Right renal cortex interstitium (tissue), 3 donors: ENCODE data around the gene CNDP1. TPM values are rescaled to one million over a fixed set of nuclear protein-coding genes. Genes with fewer than 3 reads are reported as not detected.
A peak's percentile ranks its signal among the peaks of the same experiment; 100 is the strongest.
"Not testable (repeated sequence)": the region's sequence is repeated elsewhere in the genome, so short reads cannot be mapped to it uniquely, and the experiment has no call there.

Experiments
- DNase-seq, 3 donors: peaks; one replicate each; pipeline ENCODE4 v3.0.0-alpha.2; 2013; ENCODE audit warnings: low read depth in 3 of 3, low spot score in 2 of 3
- polyA plus RNA-seq, 3 donors: library from polyadenylated mRNA; unstranded; fragments of 120-200 nt; gene quantifications; one replicate each; pipeline ENCODE4 v1.2.1, GENCODE V29; 2013; ENCODE audit not compliant: insufficient read length in 3 of 3

Gene CNDP1
- 1 to 10 TPM in 2 of 3 donors, under 1 TPM in 1; 0.75 to 1.5 (median 1.2) TPM for polyA plus RNA-seq

GRCh38 chr18:74534150-74534969, at the start of gene CNDP1:
CNDP1 (plus strand) TSS chr18:74534500; CDS start chr18:74534668, 168 bp downstream.
- DNase-seq: no peak

DNA sequence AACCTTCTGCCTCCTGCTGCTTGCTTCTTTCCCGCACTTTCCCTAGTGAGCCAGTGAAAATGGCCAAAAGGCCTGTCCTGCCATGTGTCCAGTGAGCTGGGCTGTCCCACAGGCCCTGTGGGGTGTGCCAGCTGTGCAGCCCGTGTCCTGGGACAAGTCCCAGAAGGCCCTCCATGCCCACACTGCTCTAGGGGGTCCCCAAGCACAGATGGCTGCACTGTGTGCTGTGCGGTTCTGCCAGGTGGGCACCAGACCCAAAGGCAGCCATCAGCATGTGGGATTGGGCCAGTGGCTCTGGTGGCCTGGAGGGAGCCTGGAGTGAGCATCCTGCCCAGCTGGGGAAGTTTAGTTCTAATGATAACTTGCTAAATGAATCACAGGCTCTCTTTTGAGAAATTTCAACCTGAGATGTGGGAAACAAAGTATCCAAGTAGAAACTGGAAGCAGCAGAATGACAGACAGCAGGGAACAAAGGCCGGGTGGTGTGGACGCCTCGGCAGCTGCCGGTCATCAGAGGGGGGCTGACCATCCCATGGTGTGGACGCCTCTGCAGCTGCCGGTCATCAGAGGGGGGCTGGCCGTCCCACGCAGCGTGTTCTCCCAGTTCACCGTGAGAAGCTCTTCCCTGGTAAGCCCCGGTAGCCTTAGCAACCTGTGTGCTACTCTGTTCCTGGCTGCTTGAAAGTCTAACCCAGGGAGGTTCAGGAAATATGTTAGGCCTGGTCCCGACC, 48.0 kb upstream of the CNDP1 start:
- no peak for DNase-seq

GRCh38 chr18:74488354-74488753, 45.9 kb upstream of the CNDP1 start:
- no peak for DNase-seq

DNA sequence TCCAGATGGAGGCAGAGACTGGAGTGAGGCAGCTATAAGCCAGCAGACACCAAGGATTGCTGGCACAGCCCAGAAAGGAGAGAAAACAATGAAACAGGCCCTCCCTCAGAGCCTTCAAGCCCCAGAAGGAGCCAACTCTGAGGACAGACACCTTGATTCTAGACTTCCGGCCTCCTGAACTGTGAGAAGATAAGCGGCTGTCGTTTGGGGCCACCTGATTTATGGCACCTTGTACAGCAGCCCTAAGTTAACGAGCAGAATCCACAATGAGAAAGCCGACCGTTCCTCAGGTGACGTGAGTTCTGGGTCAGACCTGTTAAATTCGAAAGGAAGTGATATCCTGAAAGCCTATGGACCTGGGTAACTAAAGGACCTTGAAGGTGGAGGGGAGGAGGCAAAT, 45.4 kb upstream of the CNDP1 start:
- DNase-seq: no peak

DNA sequence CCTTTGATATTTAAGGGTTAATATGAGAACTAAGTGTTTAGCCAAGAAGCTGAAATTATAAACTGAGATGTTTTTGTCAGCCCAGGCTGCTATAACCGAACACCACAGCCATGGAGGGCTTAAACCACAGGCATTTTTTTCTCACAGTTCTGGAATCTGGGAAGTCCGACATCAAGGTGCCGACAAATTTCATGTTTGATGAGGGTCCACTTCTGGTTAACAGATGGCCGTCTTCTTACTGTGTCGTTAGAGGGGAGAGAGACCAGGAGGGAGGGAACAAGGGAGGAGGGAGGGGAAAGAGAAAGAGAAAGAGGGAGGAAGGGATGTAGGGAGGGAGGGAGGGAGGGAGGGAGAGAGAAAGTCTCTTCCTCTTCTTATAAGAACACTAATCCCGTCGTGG, 44.6 kb upstream of the CNDP1 start:
- DNase-seq: no peak

DNA sequence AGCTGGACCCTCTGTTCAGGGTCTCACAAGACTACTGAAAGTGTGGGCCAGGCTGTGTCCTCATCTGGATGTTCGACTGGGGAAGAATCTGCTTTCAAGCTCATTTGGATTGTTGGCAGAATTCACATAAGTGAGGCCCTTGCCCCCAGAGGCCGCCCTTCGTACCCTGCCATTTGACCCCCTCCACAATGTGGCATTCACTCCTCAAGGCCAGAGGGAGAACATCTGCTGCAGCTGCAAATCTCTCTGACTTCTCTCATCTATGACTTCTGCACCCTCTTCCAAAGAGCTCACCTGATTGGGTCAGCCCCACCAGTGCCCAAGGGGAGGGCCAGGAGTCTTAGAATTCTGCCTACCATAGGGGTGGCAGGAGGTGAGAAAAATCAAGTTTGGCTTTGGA, 42.0 kb upstream of the CNDP1 start:
- DNase-seq: no peak

DNA sequence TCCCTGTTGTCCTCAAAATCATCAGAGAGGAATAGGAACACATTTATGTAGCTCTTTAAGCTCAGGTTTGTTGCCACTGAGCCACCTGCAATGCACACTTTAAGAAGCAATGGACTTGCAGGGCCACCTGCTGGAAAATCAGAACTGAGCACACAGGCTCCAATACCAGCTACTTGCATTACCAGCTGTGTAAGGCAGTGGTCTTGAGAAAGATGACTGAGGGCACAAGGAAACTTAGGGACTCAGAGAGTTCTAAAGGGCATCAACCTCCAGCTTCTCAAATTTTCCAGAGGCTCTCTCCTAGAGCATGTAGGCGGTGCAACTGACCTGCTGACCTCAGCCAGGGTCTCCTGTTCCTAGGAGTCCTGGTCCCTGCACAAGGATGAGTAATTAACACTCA, 40.6 kb upstream of the CNDP1 start:
- DNase-seq: no peak

DNA sequence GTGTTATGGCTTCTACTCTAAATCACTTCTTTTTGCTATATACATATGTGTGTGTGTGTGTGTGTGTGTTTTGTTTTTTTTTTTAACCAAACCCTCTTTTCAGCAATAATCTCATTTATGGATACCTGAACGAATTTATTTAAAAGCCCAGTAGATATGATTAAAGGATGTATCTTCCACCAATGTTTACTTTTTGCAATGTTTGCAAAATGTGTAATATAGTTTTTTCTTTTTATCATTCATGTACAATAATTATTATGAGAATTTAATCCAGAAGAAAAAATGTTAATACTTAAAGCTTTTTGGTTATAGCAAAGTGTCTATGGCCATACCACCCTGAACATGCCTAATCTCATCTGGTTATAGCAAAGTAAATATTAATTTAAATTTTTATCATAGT, 39.8 kb upstream of the CNDP1 start:
- DNase-seq: no peak

- DNase-seq: peak; percentile 95 to 99 (median 98)
Observed at GRCh38 chr18:74495581-74496507, 38.5 kb upstream of the CNDP1 start, which contains the start of gene CNDP2. CNDP2 (plus strand) TSS chr18:74496363; CDS start chr18:74499974, 3,611 bp downstream.

DNA sequence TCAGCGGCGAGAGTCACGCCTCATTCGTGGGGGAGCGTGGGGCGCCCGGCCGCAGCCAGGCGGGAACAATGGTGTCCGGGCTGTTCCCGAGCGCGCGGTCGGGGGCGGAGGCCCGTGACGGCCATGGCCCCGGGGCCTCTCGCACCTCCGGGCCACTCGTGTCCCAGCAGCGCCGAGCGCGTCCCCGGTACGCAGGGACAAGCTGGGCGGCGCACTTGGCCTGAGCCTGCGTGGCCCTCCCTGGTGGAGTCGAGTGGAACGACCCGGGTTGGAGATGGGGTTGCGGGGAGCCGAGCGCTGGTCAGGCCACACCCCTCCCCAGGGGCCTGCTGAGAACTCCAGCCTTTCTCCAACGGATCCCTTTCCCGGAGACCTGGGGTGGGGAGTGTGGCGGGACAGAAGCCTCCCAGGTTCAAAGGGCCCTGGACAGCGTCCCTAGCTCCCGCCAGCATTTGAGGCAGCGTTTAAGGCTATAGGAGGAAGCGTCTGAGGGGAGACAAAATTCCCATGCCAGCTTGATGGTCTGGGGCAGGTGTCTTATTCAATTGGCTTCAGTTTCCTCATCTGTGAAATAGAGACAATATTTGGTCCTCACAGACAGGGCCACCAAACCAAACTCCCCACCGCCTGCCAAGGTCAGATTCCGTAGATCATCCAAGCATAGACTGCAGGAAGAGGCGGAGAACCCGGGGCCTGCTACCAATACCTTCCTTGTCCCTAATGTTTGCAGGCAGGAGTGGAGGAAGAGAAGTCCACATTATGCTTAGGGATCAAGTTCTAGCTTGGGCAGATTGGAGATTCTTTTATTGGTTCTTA, 37.6 kb upstream of the CNDP1 start:
- DNase-seq: no peak

GRCh38 chr18:74497324-74497676, 37.0 kb upstream of the CNDP1 start:
- no peak for DNase-seq

- no peak for DNase-seq
Observed at GRCh38 chr18:74497778-74498177, 36.5 kb upstream of the CNDP1 start.

GRCh38 chr18:74498712-74499627, 35.3 kb upstream of the CNDP1 start:
- DNase-seq: no peak

- no peak for DNase-seq
Observed at GRCh38 chr18:74499633-74500032, 34.7 kb upstream of the CNDP1 start.

DNA sequence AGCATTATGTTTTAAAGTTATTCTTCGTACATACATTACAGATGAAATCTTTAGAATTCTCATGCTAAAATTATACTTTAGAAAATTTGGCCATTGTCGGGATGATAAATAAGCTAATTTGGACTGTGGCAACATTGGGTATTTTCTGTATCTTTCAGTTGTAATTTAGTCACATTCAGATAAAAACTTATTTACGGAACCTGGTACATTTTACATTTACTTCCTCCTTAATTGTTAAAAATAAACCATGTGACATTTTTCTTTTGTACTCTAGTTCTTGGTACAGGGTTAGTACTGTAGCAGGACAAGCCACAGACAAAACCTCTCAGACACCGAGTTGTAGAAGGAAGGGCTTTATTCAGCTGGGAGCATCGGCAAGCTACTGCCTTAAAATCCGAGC, 33.9 kb upstream of the CNDP1 start:
- DNase-seq: no peak

- DNase-seq: not testable (repeated sequence)
Observed at GRCh38 chr18:74500774-74501173, 33.5 kb upstream of the CNDP1 start.

DNA sequence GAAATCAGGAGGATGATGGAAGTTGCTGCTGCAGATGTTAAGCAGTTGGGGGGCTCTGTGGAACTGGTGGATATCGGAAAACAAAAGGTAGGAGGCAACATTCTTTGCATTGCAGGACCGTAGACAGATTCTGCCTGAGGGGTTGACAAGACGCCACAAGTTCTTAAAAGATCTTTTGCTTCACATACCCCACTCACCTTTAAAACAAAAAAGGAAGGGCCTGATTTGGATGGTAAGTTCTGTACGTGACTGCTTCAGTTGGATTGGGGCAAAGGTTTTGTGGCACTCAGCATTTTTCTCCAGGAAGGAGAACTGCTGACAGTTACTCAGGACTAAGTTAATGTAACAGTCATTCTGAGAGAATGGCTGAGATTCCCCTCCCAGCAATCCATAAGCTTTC, 32.9 kb upstream of the CNDP1 start:
- no peak for DNase-seq

DNA sequence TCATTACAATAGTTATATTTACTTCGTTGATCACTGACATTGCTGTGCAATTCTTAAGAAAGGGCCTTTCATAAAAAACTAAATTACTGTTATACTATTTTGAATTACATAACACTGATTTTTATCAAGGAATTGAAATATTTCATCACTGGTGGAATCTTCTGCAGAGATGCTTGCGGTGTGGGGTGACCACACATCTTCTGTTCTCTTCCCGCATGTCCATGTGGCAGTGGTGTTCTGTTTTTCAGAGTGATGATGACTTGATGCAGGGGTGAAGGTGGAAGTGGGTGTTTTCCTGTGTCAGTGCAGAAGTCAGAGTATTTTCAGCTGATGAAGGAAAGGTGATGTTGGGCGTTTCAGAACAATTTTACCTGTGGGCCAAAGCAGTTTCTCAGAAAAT, 31.2 kb upstream of the CNDP1 start:
- no peak for DNase-seq

DNA sequence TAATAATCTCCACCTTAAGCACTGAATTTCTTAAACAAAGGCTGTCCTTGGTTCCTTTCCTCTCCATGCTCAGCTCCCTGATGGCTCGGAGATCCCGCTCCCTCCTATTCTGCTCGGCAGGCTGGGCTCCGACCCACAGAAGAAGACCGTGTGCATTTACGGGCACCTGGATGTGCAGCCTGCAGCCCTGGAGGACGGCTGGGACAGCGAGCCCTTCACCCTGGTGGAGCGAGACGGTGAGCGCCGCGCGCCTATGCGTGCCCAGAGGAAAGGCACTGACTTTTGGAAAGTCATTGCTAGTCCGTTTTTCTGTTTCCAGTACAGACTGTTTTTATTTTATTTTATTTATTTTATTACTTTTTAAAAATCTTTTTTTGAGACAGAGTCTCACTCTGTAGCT, 28.5 kb upstream of the CNDP1 start:
- DNase-seq: no peak
